K562 (cell line): Measurements from ENCODE around the gene NME2. TPM values are rescaled to one million over a fixed set of nuclear protein-coding genes. Genes with fewer than 3 reads are reported as not detected.

Experiments
- ATAC-seq: fragments of 200-7000 bp; cut with Tn5 transposase; 3 replicates; pipeline ENCODE4 v1.9.1; 2020; ENCODE audit warnings: moderate library complexity
- BruUV-seq: library from RNA; stranded (reverse); fragments of 400-500 nt; replicated peaks from 2 replicates; lab custom pipeline; 2021; lab: Mats Ljungman, UMichigan
- CTCF ChIA-PET: fragments of 300-600 bp; formaldehyde crosslinking; extraction: SDS; loops from one replicate; lab custom pipeline; 2021; ENCODE audit warnings: low intra/inter-chr PET ratio; lab: Yijun Ruan, JAX
- POLR2A ChIA-PET: fragments of 300-600, 350-650 bp; sonication (Branson Sonifier 250); formaldehyde crosslinking; extraction: SDS; loops from one replicate; lab custom pipeline; 2021; ENCODE audit warnings: antibody characterized with exemption, inconsistent platforms; lab: Yijun Ruan, JAX
- DNase-seq, 4 experiments: peaks; one replicate each; pipeline versions ENCODE4 v3.0.0 to v3.0.0-alpha.2; 2011 to 2018; ENCODE audit warnings: low spot score in 3 of 4, mixed read lengths in 3 of 4; ENCODE audit errors: extremely low read depth in 1 of 4
- FAIRE-seq: peaks from 2 replicates; lab custom pipeline; 2011; peaks lifted over from hg19 to GRCh38; lab: Jason Lieb, UNC
- H2AFZ ChIP-seq: 2 replicates; pipeline ENCODE4 v1.6.0; 2011; ENCODE audit warnings: low read depth, low read length, control low read depth, inconsistent platforms
- H3K27ac ChIP-seq: fragments of 200-600 bp; 3 replicates; pipeline ENCODE4 v1.8.0; 2011; ENCODE audit warnings: low read depth, mild to moderate bottlenecking, control low read depth, inconsistent platforms, low read length, moderate library complexity, mixed read lengths; ENCODE audit errors: extremely low read depth
- H3K27me3 ChIP-seq, 2 experiments: fragments of 300-600 bp in 1 of 2; 2 replicates in 1 of 2; 3 replicates in 1 of 2; pipeline versions ENCODE4 v1.6.0 to v1.8.0; 2011; ENCODE audit warnings: inconsistent platforms in 2 of 2, low read length in 2 of 2, mild to moderate bottlenecking in 1 of 2, mixed read lengths in 1 of 2, moderate library complexity in 1 of 2; ENCODE audit not compliant: control insufficient read depth in 2 of 2, insufficient read depth in 2 of 2
- H3K36me3 ChIP-seq: fragments of 300-600 bp; 3 replicates; pipeline ENCODE4 v1.8.0; 2011; ENCODE audit warnings: mild to moderate bottlenecking, low read length, inconsistent platforms; ENCODE audit not compliant: control insufficient read depth, insufficient read depth
- H3K4me1 ChIP-seq, 2 experiments: fragments of 200-600 bp in 1 of 2; replicated peaks in 1 of 2; 2 replicates in 1 of 2; 3 replicates in 1 of 2; pipeline versions ENCODE4 v1.5.1 to v1.8.0; 2011; ENCODE audit warnings: inconsistent platforms in 2 of 2, low read length in 2 of 2, mild to moderate bottlenecking in 1 of 2, mixed read lengths in 1 of 2, moderate library complexity in 1 of 2; ENCODE audit not compliant: control insufficient read depth in 2 of 2, insufficient read depth in 2 of 2
- H3K4me2 ChIP-seq: 2 replicates; pipeline ENCODE4 v1.6.1; 2011; ENCODE audit warnings: low read length, control low read depth, inconsistent platforms, mixed read lengths; ENCODE audit not compliant: insufficient read depth
- H3K4me3 ChIP-seq: fragments of 200-600 bp; sonication (generic), shearing (Covaris generic); 2 replicates; pipeline ENCODE4 v1.5.1; 2016; ENCODE audit warnings: control low read depth, inconsistent platforms
- H3K79me2 ChIP-seq: fragments of 200-600 bp; 3 replicates; pipeline ENCODE4 v1.8.0; 2011; ENCODE audit warnings: low read length, inconsistent platforms; ENCODE audit not compliant: control insufficient read depth, insufficient read depth
- H3K9ac ChIP-seq, 2 experiments: 2 replicates each; pipeline versions ENCODE4 v1.6.0 to v1.6.1; 2011; ENCODE audit warnings: low read depth in 2 of 2, low read length in 2 of 2, control low read depth in 1 of 2, inconsistent platforms in 1 of 2, mild to moderate bottlenecking in 1 of 2, mixed read lengths in 1 of 2; ENCODE audit not compliant: insufficient read depth in 1 of 2
- H3K9me1 ChIP-seq: one replicate; pipeline ENCODE4 v1.6.0; 2011; ENCODE audit warnings: inconsistent platforms, mild to moderate bottlenecking, low read length, moderate library complexity; ENCODE audit not compliant: control insufficient read depth, insufficient read depth
- H3K9me3 ChIP-seq: replicated peaks from 2 replicates; pipeline ENCODE4 v1.5.1; 2011; ENCODE audit warnings: low read depth, low read length, inconsistent platforms; ENCODE audit not compliant: control insufficient read depth, insufficient read depth
- H4K20me1 ChIP-seq: replicated peaks from 2 replicates; pipeline ENCODE4 v1.6.1; 2011; ENCODE audit warnings: low read length, inconsistent platforms, mixed read lengths; ENCODE audit not compliant: control insufficient read depth, insufficient read depth
- BHLHE40 ChIP-seq: IDR thresholded peaks from 2 replicates; pipeline ENCODE4 v1.6.1; 2011; ENCODE audit warnings: low read length, improper control_type of control experiment
- CAMTA2 ChIP-seq: fragments of 250-450 bp; sonication (Bioruptor Pico); conservative IDR thresholded peaks from 2 replicates; pipeline ENCODE4 v1.5.1; 2022
- CC2D1A ChIP-seq: fragments of 450-650 bp; IDR thresholded peaks from 2 replicates; pipeline ENCODE4 v1.6.1; 2017; ENCODE audit warnings: mild to moderate bottlenecking
- E2F3 ChIP-seq: fragments of 250-450 bp; sonication (Bioruptor Pico); IDR thresholded peaks from 2 replicates; pipeline ENCODE4 v1.4.0; 2020; ENCODE audit warnings: mild to moderate bottlenecking
- EGR1 ChIP-seq: fragments of 450-650 bp; conservative IDR thresholded peaks from 2 replicates; pipeline ENCODE4 v1.6.1; 2017; ENCODE audit warnings: mild to moderate bottlenecking
- HCFC1 ChIP-seq: IDR thresholded peaks from 2 replicates; pipeline ENCODE4 v1.6.1; 2012; ENCODE audit warnings: low read depth, low read length, improper control_type of control experiment
- RBM17 ChIP-seq: fragments of 200-400 bp; formaldehyde crosslinking; IDR thresholded peaks from 2 replicates; pipeline ENCODE4 v1.6.1; 2017; ENCODE audit warnings: low read depth, mild to moderate bottlenecking, low read length, borderline replicate concordance
- RFX1 ChIP-seq: fragments of 450-650 bp; IDR thresholded peaks from 2 replicates; pipeline ENCODE4 v1.6.1; 2016; ENCODE audit warnings: mild to moderate bottlenecking, moderate library complexity
- SMARCE1 ChIP-seq: fragments of 450-650 bp; IDR thresholded peaks from 2 replicates; pipeline ENCODE4 v1.7.1; 2016; ENCODE audit warnings: mild to moderate bottlenecking
- SREBF1 ChIP-seq: fragments of 150-350 bp; IDR thresholded peaks from 2 replicates; pipeline ENCODE4 v1.6.1; 2014; ENCODE audit warnings: antibody characterized with exemption, low read depth, low read length, borderline replicate concordance
- ZFX ChIP-seq: sonication (generic); formaldehyde crosslinking; IDR thresholded peaks from 2 replicates; pipeline ENCODE4 v1.8.0; 2022; ENCODE audit warnings: mild to moderate bottlenecking, missing genetic modification reagents, moderate library complexity
- ZNF445 ChIP-seq: fragments of 250-450 bp; sonication (Bioruptor Pico); IDR thresholded peaks from 2 replicates; pipeline ENCODE4 v1.4.0; 2020; ENCODE audit warnings: low read depth, mild to moderate bottlenecking, moderate library complexity
- ZNF766 ChIP-seq: fragments of 200-800 bp; sonication (Bioruptor generic); conservative IDR thresholded peaks from 2 replicates; pipeline ENCODE4 v1.6.1; 2016; ENCODE audit warnings: missing genetic modification characterization, missing compliant biosample characterization
- WGBS: fragments of 100-300 bp; shearing (Covaris generic); methylation state at CpG from one replicate; pipeline ENCODE4 v1.1.6; 2016; ENCODE audit warnings: low coverage, mixed read lengths; ENCODE audit not compliant: insufficient coverage; ENCODE audit errors: missing lambda C conversion rate; 5-methylcytosine and 5-hydroxymethylcytosine counted together
- in situ Hi-C: fragments of 300-500 bp; cut with MboI; formaldehyde crosslinking; loops from 4 replicates; pipeline ENCODE4 v1.15.0; 2018; ENCODE audit warnings: inconsistent platforms, mixed read lengths
- intact Hi-C: fragments of 100-400 bp; cut with micrococcal nuclease; formaldehyde crosslinking; loops from 2 replicates; pipeline ENCODE4 v1.14.2; 2022
- polyA plus RNA-seq, 8 experiments: library from polyadenylated mRNA; depleted of rRNA in 4 of 8; stranded (reverse) in 5 of 8; unstranded in 3 of 8; fragments of >200 nt; fragmentation: Nextera tagmentation in 2 of 8; fragmentation: Illumina TruSeq in 1 of 8; extraction: Ambion mirVana in 2 of 8; extraction: Trizol in 1 of 8; gene quantifications; 2 replicates each; pipeline versions ENCODE4 v1.2.1 to v1.2.3, GENCODE V29; 2011 to 2014; ENCODE audit warnings: inconsistent platforms in 1 of 8, missing spikeins in 1 of 8
- total RNA-seq, 7 experiments: library from RNA; depleted of rRNA in 6 of 7; stranded (reverse); fragments of >200 nt in 6 of 7; fragmentation: Illumina TruSeq in 2 of 7; extraction: Trizol in 2 of 7; gene quantifications; 2 replicates each; pipeline versions ENCODE4 v1.2.1 to v1.2.3, GENCODE V29; 2011 to 2021; ENCODE audit warnings: low replicate concordance in 1 of 7
- TF ChIP-seq, protein P1 (sequence below): sonication (generic); formaldehyde crosslinking; IDR thresholded peaks from 2 replicates; pipeline ENCODE4 v1.8.0; 2022; ENCODE audit warnings: mild to moderate bottlenecking, low read depth, missing genetic modification reagents
- TF ChIP-seq, protein P2 (sequence below): fragments of 450-650 bp; IDR thresholded peaks from 2 replicates; pipeline ENCODE4 v1.7.1; 2018; ENCODE audit warnings: mild to moderate bottlenecking, low read depth; ENCODE audit not compliant: partially characterized antibody

NME2 gene
- total and polyA plus RNA-seq, 9 of the 15 experiments (the other 6 are each of a cell fraction or from before 2014, with no cell fraction given) = 684 to 1,202 (median 924) TPM

- in situ Hi-C loops (loop anchor here (10.0 kb wide), 1 partner anchor 291 kb away; the partner anchor contains the start of gene TOB1), intact Hi-C loops (no loop called here)
- CTCF ChIA-PET = no interaction called here
- H3K4me2 ChIP-seq = no peak overlapping the region
- peaks cover 5 to 15% of the 10 kb centered on the region in 2 experiments; a peak in 4 of 5 replicates for H3K4me1 ChIP-seq
- no peak overlapping the region for H2AFZ ChIP-seq
- whole genome bisulfite sequencing = 96% methylated on average over 8 of the region's 8 CpGs
- DNase-seq (no peak), ATAC-seq (no peak), FAIRE-seq (no peak)
- no peaks in the 10 kb centered on the region for H3K27me3 ChIP-seq
- peak overlapping the region; percentile 12 to 57; a peak in 2 of 4 replicates for H3K9ac ChIP-seq
- no peaks in the 10 kb centered on the region for H3K9me1 ChIP-seq
- no TSS peak for BruUV-seq
- no peaks in the 10 kb centered on the region for H3K9me3 ChIP-seq
- no peak overlapping the region for H3K27ac ChIP-seq
- POLR2A ChIA-PET = interaction anchor here (0.7 to 3.1 kb wide), 4 partner anchors 7 to 199 kb away, joined by 3 to 23 read pairs (median 6); no protein-coding TSS in a partner anchor
- peaks cover 55% of the 10 kb centered on the region for H3K36me3 ChIP-seq
- TF ChIP-seq, protein P1, sequence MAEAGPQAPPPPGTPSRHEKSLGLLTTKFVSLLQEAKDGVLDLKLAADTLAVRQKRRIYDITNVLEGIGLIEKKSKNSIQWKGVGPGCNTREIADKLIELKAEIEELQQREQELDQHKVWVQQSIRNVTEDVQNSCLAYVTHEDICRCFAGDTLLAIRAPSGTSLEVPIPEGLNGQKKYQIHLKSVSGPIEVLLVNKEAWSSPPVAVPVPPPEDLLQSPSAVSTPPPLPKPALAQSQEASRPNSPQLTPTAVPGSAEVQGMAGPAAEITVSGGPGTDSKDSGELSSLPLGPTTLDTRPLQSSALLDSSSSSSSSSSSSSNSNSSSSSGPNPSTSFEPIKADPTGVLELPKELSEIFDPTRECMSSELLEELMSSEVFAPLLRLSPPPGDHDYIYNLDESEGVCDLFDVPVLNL = no peak
- TF ChIP-seq, protein P2, sequence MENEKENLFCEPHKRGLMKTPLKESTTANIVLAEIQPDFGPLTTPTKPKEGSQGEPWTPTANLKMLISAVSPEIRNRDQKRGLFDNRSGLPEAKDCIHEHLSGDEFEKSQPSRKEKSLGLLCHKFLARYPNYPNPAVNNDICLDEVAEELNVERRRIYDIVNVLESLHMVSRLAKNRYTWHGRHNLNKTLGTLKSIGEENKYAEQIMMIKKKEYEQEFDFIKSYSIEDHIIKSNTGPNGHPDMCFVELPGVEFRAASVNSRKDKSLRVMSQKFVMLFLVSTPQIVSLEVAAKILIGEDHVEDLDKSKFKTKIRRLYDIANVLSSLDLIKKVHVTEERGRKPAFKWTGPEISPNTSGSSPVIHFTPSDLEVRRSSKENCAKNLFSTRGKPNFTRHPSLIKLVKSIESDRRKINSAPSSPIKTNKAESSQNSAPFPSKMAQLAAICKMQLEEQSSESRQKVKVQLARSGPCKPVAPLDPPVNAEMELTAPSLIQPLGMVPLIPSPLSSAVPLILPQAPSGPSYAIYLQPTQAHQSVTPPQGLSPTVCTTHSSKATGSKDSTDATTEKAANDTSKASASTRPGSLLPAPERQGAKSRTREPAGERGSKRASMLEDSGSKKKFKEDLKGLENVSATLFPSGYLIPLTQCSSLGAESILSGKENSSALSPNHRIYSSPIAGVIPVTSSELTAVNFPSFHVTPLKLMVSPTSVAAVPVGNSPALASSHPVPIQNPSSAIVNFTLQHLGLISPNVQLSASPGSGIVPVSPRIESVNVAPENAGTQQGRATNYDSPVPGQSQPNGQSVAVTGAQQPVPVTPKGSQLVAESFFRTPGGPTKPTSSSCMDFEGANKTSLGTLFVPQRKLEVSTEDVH = no peak
- TF ChIP-seq SMARCE1 = no peak
- TF ChIP-seq CAMTA2 (CRISPR knock-in tag) = no peak
- TF ChIP-seq RBM17 = no peak
- TF ChIP-seq ZNF445 (CRISPR knock-in tag) = no peak
- no peak for TF ChIP-seq EGR1
- TF ChIP-seq ZNF766 (CRISPR knock-in tag) = no peak
- TF ChIP-seq BHLHE40 = no peak
- TF ChIP-seq SREBF1 = no peak
- TF ChIP-seq ZFX (CRISPR knock-in tag) = no peak
- no peak for TF ChIP-seq HCFC1
- TF ChIP-seq CC2D1A = no peak
- no peak for TF ChIP-seq E2F3 (CRISPR knock-in tag)
- no peak for TF ChIP-seq RFX1
- H3K79me2 ChIP-seq = peaks cover 68% of the 10 kb centered on the region
- H3K4me3 ChIP-seq = no peak overlapping the region; the same call in 1 of the 2 replicates
- 0 out of 2 replicates have a peak, but pooled peaks cover 4% of the 10 kb centered on the region for H4K20me1 ChIP-seq
Measured at GRCh38 chr17:51155416-51155815, 10.8 kb upstream of the NME2 start.
